GM19025 (cell line): ENCODE measurements around the gene PDPK1.
A peak's percentile ranks its signal among the peaks of the same experiment; 100 is the strongest.
"Not testable (repeated sequence)": the region's sequence is repeated elsewhere in the genome, so short reads cannot be mapped to it uniquely, and the experiment has no call there.

Experiments used
- ATAC-seq: cut with Tn5 transposase; IDR thresholded peaks from one replicate; pipeline ENCODE4 v1.9.1; 2021; ENCODE audit warnings: mild to moderate bottlenecking, low read depth, moderate library complexity; ENCODE audit not compliant: unreplicated experiment

The PDPK1 gene

DNA sequence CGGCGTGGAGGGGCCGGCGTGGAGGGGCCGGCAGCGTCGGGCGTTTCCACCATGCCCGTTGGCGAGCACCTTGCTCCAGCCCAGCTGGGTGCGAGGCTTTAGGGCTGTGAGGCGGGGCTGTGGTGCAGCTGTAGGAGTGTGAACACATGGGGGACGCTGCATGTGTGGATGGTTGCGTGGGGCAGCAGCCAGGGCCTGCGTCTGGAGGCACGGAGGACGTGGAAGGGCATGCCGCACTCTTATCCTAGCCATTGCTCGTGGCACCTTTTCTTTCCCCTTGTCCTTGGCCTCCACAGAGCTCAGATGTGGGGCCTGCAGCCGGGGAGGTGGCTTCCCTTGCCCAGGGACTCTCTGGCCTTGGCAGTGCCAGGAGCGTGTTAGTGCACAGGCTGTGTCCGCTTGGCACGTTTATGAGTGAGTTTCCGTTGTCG lies 47.8 kb downstream of the PDPK1 start:
- ATAC-seq, result no peak

DNA sequence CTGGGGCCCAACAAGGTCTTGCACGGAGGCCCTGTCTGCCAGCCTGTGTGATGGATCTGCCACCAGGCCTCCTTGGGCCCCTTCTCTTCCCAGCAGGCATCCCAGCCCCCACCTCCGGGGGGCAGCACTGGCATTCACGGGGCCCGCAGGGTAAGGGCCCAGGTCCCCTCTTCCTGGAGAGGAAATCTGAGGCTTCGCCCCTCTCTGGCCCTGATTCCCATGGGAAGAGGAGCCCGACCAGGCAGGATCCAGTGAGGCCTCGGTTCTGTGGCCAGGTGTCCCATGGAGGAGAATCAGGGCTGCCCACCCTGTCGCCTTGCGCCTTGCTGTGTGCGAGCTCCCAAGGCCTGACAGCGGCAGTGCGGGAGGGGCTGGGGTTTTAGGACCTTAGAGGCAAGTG lies 48.4 kb downstream of the PDPK1 start:
- ATAC-seq, result no peak

- ATAC-seq, result no peak
Measured at GRCh38 chr16:2586901-2587480, 49.2 kb downstream of the PDPK1 start.

DNA sequence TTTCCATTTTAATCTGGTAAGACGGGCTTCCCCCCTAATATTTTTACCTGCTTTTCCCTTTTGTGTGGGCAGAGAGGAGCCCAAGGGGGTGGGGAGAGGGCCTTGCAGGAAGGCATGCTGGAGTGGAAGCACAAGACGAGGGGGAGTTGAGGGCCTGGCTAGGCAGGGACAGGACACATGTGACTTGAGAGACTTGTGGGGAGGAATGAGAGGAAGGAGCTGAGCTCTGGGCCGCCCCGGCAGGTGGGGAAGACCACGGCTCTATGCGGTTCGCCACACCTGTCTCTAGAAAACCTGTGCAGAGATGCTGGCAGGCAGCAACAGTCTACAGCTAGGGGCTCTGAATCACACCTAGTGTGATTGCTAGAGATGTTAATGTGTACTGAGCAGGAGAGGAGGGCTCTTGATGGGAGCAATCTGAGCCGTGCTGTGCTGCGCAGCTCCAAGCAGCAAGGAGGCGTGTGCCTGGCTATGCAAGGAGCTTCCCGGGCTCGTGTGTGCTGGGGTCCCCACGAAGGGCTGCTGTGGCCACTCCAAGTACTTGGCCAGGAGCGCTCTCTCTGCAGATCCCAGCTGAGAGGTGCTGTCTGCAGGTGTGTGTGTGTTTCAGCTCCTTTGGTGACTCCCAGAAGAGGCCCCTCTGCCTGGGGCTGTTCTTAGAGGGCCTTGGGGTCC lies 50.2 kb downstream of the PDPK1 start:
- ATAC-seq, result no peak

DNA sequence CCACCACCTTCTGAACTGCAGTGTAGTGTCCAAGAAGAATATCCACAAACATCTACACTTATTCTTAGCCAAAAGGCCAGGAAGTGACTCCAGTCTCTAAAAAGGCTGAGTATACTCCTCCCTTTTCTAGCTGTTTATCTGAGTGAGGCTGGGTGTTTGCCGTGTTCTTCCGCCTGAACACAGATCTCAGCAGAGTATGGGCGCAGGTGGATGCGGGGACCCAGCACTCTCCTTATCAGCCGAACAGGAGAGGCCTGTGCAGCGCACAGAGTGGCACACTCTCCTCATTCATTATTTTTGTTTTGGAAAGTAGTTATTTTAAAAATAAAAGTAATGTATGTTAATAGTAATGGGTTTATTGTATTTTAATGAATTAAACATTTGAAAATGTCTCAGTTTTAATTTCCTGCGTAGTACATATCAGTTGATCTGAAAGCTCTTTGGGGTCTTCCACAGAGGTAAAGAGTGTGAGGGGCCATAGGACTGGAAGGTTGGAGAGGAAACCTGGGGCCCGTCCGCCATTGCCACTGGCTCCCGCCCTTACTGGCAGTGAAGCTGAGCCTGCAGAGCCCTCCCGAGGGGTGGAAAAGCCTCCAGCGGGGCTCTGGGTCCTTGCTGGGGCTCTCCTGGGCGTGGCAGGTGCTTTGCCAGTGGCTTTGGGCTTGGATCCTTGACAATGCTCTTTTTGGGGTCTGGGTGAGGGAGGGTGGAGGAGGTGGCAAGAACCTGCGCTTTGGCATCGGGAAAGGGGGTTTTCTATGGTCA lies 53.8 kb downstream of the PDPK1 start:
- no peak for ATAC-seq

DNA sequence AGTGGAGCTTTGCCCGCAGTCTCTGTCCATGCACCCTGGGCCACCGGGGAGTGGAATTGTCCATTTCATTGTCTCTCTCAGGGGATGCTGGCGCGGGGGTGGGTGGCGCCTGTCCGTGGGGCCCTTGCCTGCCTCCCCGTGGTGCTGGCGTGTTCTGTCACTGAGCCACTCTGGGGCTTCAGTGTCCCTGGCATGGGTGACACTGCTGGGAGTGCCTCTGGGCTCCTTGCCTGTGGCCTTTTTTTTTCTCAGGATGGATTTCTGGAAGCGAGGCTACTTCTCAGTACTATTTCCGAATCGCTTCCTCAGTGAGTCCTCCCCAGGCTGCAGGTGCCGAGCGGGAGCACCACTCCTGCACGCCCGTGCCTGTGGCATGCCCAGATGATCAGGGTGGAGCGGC lies 55.0 kb downstream of the PDPK1 start:
- no peak for ATAC-seq

DNA sequence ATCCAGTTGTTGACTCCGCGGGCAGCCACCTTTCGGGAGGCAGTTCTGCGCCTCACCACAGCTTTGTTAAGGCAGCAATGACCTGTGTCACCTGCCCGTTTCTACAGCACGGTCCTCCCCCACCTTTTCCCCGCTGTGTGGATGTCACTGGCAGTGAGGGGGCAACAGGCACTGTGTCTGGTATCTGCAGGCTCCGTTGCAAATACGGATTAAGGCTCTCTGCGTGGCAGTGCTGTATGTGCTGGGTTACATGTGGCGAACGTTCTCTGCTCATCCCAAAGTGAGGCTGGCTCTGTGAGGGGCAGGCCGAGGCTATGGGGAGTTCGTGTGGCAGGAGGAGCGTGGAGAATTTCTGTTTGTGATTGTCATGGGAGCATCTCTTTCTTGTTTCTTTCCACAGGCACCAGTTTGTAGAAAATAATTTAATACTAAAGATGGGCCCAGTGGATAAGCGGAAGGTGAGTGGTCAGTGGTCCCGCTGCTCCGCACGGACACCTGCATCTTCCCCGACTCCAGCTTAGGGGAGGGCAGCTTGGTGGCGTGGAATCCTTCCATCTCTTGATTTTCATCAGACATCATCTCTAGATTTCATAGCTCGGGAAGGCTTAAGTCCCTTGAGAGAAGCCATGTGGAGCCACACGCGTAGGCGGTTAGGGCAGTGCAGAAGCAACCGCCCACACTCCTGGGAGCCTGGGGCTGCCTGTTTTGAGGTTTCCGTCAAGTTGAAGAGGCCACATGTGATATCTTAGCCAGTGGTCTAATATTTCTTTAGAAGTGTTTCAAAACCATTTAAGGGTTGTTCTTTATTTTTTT lies 57.8 kb downstream of the PDPK1 start:
- ATAC-seq, result no peak

DNA sequence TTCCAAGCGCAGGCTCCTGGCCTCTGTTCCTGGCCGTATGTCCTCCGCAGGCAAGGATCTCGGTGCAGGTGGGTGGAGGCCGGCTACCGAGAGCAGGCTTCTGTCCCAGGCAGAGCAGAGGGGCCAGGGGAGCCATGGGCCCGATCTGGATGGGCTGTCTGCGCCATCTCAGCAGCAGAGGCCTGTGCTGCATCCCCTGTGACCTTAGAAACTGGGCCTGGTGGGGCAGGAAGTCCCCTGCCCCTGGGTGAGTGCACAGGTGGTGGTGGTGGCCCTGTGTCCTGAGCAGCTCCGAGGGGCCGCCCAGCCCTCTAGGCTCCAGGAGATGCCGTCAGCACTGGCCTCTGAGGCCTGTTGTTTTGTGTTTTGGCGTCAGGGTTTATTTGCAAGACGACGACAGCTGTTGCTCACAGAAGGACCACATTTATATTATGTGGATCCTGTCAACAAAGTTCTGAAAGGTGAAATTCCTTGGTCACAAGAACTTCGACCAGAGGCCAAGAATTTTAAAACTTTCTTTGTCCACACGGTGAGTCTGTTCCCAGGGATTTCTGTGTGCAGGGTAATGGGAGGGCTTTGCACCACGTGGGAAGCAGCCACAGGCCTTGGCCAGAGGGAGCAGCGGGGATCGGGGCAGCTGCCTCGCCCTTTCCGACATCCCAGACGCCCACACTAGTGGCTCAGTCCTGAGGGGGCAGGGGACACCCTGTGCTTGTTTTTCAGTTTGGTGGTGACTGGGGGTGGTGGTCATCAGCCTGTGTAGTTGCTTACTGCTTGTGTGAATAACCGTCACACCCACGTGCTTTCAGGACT lies 59.1 kb downstream of the PDPK1 start:
- no peak for ATAC-seq

GRCh38 chr16:2597560-2597902 lies 59.7 kb downstream of the PDPK1 start:
- ATAC-seq, result no peak

- ATAC-seq, result no peak
Measured at GRCh38 chr16:2598133-2598641, 60.4 kb downstream of the PDPK1 start.

- ATAC-seq, result no peak
Measured at GRCh38 chr16:2598723-2599122, 60.9 kb downstream of the PDPK1 start.

DNA sequence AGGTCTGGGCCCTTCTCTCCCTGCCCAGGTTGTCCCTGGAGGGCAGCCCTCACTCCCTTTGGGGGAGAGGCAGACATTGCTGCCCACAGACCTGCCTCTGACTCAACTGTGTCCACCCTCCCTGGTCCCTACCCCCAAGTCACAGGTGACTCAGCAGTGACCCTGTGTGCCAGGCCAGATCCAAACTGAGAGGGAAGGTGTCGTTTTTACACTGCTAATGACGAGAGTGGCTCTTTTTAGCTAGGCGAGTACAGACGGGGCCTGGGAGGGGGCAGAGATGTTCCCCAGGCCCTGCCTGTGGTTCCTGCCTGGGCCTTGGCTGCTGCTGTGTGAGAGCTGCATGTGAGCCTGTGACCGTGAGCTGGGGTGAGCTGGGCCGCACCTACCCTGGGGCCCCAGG lies 61.3 kb downstream of the PDPK1 start:
- not testable (repeated sequence) for ATAC-seq

- ATAC-seq, result not testable (repeated sequence)
Measured at GRCh38 chr16:2599785-2600184, 62.0 kb downstream of the PDPK1 start.

- not testable (repeated sequence) for ATAC-seq
Measured at GRCh38 chr16:2601301-2602025, 63.6 kb downstream of the PDPK1 start.

GRCh38 chr16:2602175-2602574 lies 64.4 kb downstream of the PDPK1 start:
- ATAC-seq, result not testable (repeated sequence)

- peak; percentile 49 for ATAC-seq
Measured at GRCh38 chr16:2603165-2604015, 65.6 kb downstream of the PDPK1 start.

DNA sequence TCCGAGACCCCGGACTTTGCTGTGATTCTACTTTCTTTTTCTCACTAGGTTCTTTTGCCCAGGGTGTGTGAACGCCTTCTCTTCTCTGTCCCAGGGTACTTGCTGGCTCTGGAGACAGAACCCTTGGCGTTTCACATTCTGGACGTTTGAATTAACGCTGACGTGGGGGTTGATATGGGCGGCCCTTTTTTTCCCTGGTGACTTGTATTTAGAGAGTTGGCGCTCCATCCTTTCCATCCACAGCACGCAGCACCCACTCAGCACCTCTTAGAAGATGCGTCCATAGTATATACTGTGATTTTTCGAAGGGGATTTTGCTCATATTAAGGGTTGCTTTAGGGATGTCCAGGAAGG lies 66.2 kb downstream of the PDPK1 start:
- ATAC-seq, result not testable (repeated sequence)

DNA sequence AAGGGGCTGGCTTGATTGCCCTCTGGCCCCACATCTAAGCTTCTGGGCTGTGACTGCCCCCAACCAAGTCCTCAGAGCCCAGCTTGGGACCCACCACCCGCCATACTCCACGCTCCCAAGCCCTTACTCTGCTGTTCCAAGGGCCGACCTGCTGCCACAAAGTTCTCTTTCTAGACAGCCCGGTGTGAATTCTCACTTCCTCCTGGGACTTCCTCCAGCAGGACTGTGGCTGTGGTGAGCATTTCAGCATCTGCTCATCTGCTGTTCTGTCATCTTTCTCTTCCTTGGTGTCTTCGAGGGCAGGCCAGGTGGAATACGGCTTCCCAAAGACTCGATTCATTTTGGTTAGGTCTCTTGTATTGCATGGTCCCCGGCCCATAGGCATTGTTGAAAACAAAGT lies 69.0 kb downstream of the PDPK1 start:
- ATAC-seq, result peak; percentile 41
